Measurements from ENCODE around the gene RASAL1. TPM values are rescaled to one million over a fixed set of nuclear protein-coding genes. Genes with fewer than 3 reads are reported as not detected.

RASAL1 gene
- 0.26 TPM for total RNA-seq
- long read RNA-seq, result 0 reads

- no peaks in the 10 kb centered on the region for H3K9me3 ChIP-seq
- no peak within 1 kb of the TSS for H3K27ac ChIP-seq
- H3K4me1 ChIP-seq, result no peaks in the 10 kb centered on the region
- intact Hi-C loops (cut with DNase I), result no loop called here
- no peaks in the 10 kb centered on the region for H3K36me3 ChIP-seq
- peak; percentile 52 for ATAC-seq
- peaks cover 21% of the 10 kb centered on the region for H3K27me3 ChIP-seq
- no peak for DNase-seq
- no peak within 1 kb of the TSS for H3K4me3 ChIP-seq
- TF ChIP-seq CTCF (IDR thresholded peaks at IDR 0.05), result peak; percentile 22
These were observed at the start of gene RASAL1 for GRCh38 chr12:113135178-113136127. Gene RASAL1 (minus strand): TSS chr12:113135761. CDS start chr12:113135462, 299 bp downstream.

GRCh38 chr12:113184900-113185179, 49.3 kb upstream of the RASAL1 start:
- peak; percentile 91 for ATAC-seq
- DNase-seq, result peak; percentile 94
- intact Hi-C loops (cut with DNase I), result no loop called here

DNA sequence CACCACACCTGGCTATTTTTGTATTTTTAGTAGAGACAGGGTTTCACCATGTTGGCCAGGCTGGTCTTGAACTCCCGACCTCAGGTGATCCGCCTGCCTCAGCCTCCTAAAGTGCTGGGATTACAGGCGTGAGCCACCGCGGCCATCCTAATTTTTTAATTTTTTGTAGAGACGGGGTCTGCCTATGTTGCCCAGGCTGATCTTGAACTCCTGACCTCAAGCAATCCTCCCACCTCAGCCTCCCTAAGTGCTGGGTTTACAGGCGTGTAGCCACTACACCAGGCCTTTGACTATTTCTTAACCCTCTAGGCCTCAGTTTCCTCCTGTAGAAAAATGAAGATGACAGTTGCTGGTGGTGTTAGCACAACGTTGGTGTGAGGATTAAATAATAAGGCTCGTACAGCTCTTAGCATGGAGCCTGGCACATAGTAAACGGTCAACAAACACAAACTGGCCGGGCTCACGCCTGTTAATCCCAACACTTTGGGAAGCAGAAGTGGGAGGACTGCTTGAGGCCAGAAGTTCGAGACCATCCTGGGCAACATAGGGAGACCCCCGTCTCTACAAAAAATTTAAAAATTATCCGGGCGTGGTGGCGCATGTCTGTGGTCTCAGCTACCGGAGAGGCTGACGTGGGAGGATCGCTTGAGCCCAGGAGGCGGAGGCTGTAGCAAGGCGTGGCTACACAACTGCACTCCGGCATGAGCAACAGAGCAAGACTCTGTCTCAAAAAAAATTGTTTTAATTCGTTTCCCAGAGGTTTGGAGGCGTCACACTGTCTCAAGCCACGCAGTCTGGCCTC, 48.7 kb upstream of the RASAL1 start:
- Histone ChIP-seq H3K9me3 (no peaks in the 10 kb centered on the region), H3K4me1 (peaks cover 22% of the 10 kb centered on the region), H3K36me3 (peaks cover 19% of the 10 kb centered on the region)

More at GRCh38 chr12:113184900-113185179, 49.3 kb upstream of the RASAL1 start:
- Histone ChIP-seq H3K27ac (peak overlapping the region; percentile 98), H3K4me1 (peaks cover 22% of the 10 kb centered on the region), H3K9me3 (no peaks in the 10 kb centered on the region), H3K36me3 (peaks cover 13% of the 10 kb centered on the region), H3K27me3 (no peaks in the 10 kb centered on the region), H3K4me3 (peak overlapping the region; percentile 79)
- TF ChIP-seq CTCF (IDR thresholded peaks at IDR 0.05), result no peak

GRCh38 chr12:113183030-113183589, 47.5 kb upstream of the RASAL1 start:
- intact Hi-C loops (cut with DNase I), result no loop called here
- Histone ChIP-seq H3K27ac (no peak overlapping the region), H3K36me3 (peaks cover 31% of the 10 kb centered on the region), H3K9me3 (no peaks in the 10 kb centered on the region), H3K4me3 (no peak overlapping the region), H3K27me3 (no peaks in the 10 kb centered on the region), H3K4me1 (peaks cover 22% of the 10 kb centered on the region)
- TF ChIP-seq CTCF (IDR thresholded peaks at IDR 0.05), result no peak
- ATAC-seq, result no peak
- DNase-seq, result no peak

More for the DNA sequence above, 48.7 kb upstream of the RASAL1 start:
- no peak for DNase-seq
- no peaks in the 10 kb centered on the region for H3K27me3 ChIP-seq
- ATAC-seq, result peak; percentile 49
- peak overlapping the region; percentile 79 for H3K4me3 ChIP-seq
- intact Hi-C loops (cut with DNase I), result no loop called here
- no peak for TF ChIP-seq CTCF (IDR thresholded peaks at IDR 0.05)
- H3K27ac ChIP-seq, result peak overlapping the region; percentile 98

DNA sequence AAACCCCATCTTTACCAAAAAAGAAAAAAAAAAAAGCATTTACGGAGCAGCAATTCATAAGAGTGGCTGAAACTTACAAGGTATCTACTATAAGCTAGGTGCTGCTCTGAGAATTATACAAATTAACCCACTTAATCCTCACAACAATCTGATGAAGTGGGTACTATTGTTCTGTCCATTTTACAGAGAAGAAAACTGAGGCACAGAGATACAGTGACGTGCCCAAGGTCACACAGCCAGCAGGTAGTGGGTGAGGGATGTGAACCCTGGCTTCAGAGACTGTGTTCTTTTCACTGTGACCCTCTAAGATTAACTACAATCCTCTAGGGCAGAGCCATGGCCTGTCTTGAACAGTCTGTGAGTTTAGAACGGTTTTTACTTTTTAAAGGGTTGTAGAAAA, 46.4 kb upstream of the RASAL1 start:
- Histone ChIP-seq H3K27ac (no peak overlapping the region), H3K4me1 (peaks cover 18% of the 10 kb centered on the region), H3K36me3 (peaks cover 42% of the 10 kb centered on the region), H3K27me3 (no peaks in the 10 kb centered on the region), H3K9me3 (no peaks in the 10 kb centered on the region), H3K4me3 (no peak overlapping the region)
- intact Hi-C loops (cut with DNase I), result no loop called here
- no peak for TF ChIP-seq CTCF (IDR thresholded peaks at IDR 0.05)
- ATAC-seq (no peak), DNase-seq (no peak)
